Glomerular visceral epithelial cell (primary cell): ENCODE data around the gene PRODH.
"Not testable (repeated sequence)": the region's sequence is repeated elsewhere in the genome, so short reads cannot be mapped to it uniquely, and the experiment has no call there.

Experiments
- DNase-seq: peaks from one replicate; pipeline ENCODE4 v3.0.0-alpha.2; 2016; ENCODE audit errors: extremely low spot score

Gene PRODH

GRCh38 chr22:18905540-18906409, 30.3 kb downstream of the PRODH start, which contains the start of gene DGCR6:
DGCR6 (plus strand) TSS chr22:18906320; CDS start chr22:18906375, 55 bp downstream.
- no peak for DNase-seq

GRCh38 chr22:18896037-18896657, 39.9 kb downstream of the PRODH start:
- not testable (repeated sequence) for DNase-seq

GRCh38 chr22:18893775-18894174, 42.3 kb downstream of the PRODH start:
- DNase-seq: not testable (repeated sequence)

GRCh38 chr22:18890510-18891192, 45.4 kb downstream of the PRODH start:
- DNase-seq: not testable (repeated sequence)

- DNase-seq: no peak
Measured at GRCh38 chr22:18888115-18888514, 48.0 kb downstream of the PRODH start.

- not testable (repeated sequence) for DNase-seq
Measured at GRCh38 chr22:18884465-18884864, 51.6 kb downstream of the PRODH start.

GRCh38 chr22:18881260-18881659, 54.8 kb downstream of the PRODH start:
- not testable (repeated sequence) for DNase-seq
